GM23248 (cell line): ENCODE measurements around the gene PRKCA. TPM values are rescaled to one million over a fixed set of nuclear protein-coding genes. Genes with fewer than 3 reads are reported as not detected.
"Not testable (repeated sequence)": the region's sequence is repeated elsewhere in the genome, so short reads cannot be mapped to it uniquely, and the experiment has no call there.

Source experiments
- DNase-seq: peaks from one replicate; pipeline ENCODE4 v3.0.0-alpha.2; 2015
- H2AFZ ChIP-seq: fragments of 200-600 bp; sonication (generic); 2 replicates; pipeline ENCODE4 v1.6.1; 2016; ENCODE audit warnings: antibody characterized with exemption
- H3F3A ChIP-seq: fragments of 200-600 bp; sonication (generic); 2 replicates; pipeline ENCODE4 v1.6.1; 2016; ENCODE audit warnings: mild to moderate bottlenecking, antibody characterized with exemption, mixed run types; ENCODE audit not compliant: insufficient read depth
- H3K27ac ChIP-seq: fragments of 200-600 bp; sonication (generic); 2 replicates; pipeline ENCODE4 v1.5.1; 2016; ENCODE audit warnings: mild to moderate bottlenecking
- H3K27me3 ChIP-seq: fragments of 200-600 bp; sonication (generic); replicated peaks from 2 replicates; pipeline ENCODE4 v1.6.1; 2016; ENCODE audit warnings: mild to moderate bottlenecking; ENCODE audit not compliant: insufficient read depth
- H3K36me3 ChIP-seq: fragments of 200-600 bp; sonication (generic); 2 replicates; pipeline ENCODE4 v1.6.1; 2016; ENCODE audit warnings: low read depth, mild to moderate bottlenecking
- H3K4me1 ChIP-seq: fragments of 200-600 bp; sonication (generic); 2 replicates; pipeline ENCODE4 v1.6.1; 2016; ENCODE audit warnings: mild to moderate bottlenecking; ENCODE audit not compliant: insufficient read depth
- H3K4me2 ChIP-seq: fragments of 200-600 bp; sonication (generic); one replicate; pipeline ENCODE4 v1.6.1; 2016; ENCODE audit warnings: mild to moderate bottlenecking; ENCODE audit not compliant: unreplicated experiment
- H3K4me3 ChIP-seq: fragments of 200-600 bp; sonication (generic); 2 replicates; pipeline ENCODE4 v1.5.1; 2016; ENCODE audit warnings: mild to moderate bottlenecking
- H3K79me2 ChIP-seq: fragments of 200-600 bp; sonication (generic); 2 replicates; pipeline ENCODE4 v1.6.1; 2016; ENCODE audit warnings: mild to moderate bottlenecking; ENCODE audit not compliant: insufficient read depth
- H3K9ac ChIP-seq: fragments of 200-600 bp; sonication (generic); 2 replicates; pipeline ENCODE4 v1.6.1; 2016; ENCODE audit warnings: mild to moderate bottlenecking
- H3K9me2 ChIP-seq: fragments of 200-600 bp; sonication (generic); 2 replicates; pipeline ENCODE4 v1.6.1; 2016; ENCODE audit warnings: mixed run types, mild to moderate bottlenecking, moderate library complexity; ENCODE audit not compliant: insufficient read depth
- H3K9me3 ChIP-seq: fragments of 200-600 bp; sonication (generic); one replicate; pipeline ENCODE4 v1.6.1; 2017; ENCODE audit warnings: low read depth
- H4K20me1 ChIP-seq: fragments of 200-600 bp; sonication (generic); 2 replicates; pipeline ENCODE4 v1.6.0; 2016; ENCODE audit not compliant: insufficient read depth
- EZH2 ChIP-seq: fragments of 200-600 bp; sonication (generic); IDR thresholded peaks from 2 replicates; pipeline ENCODE4 v1.6.1; 2018; ENCODE audit warnings: antibody characterized with exemption, mild to moderate bottlenecking; ENCODE audit not compliant: insufficient read depth, poor library complexity, severe bottlenecking
- EZH2phosphoT487 ChIP-seq: fragments of 200-600 bp; sonication (generic); IDR thresholded peaks from 2 replicates; pipeline ENCODE4 v1.6.1; 2018; ENCODE audit warnings: antibody characterized with exemption, moderate library complexity, mild to moderate bottlenecking, low read depth; ENCODE audit not compliant: insufficient read depth
- WGBS, 2 experiments: methylation state at CpG; one replicate each; pipeline ENCODE4 v1.1.6; 2015 to 2017; ENCODE audit warnings: low lambda C conversion rate in 2 of 2, low coverage in 1 of 2; ENCODE audit errors: missing lambda C conversion rate in 2 of 2; 5-methylcytosine and 5-hydroxymethylcytosine counted together
- in situ Hi-C: fragments of 300-500 bp; cut with MboI; formaldehyde crosslinking; loops from 2 replicates; pipeline ENCODE4 v1.15.0; 2020
- polyA plus RNA-seq: library from polyadenylated mRNA; unstranded; fragments of >200 nt; fragmentation: Nextera tagmentation; extraction: Ambion mirVana; gene quantifications from 2 replicates; pipeline ENCODE4 v1.2.1, GENCODE V29; 2016
- total RNA-seq: library from RNA; depleted of rRNA; stranded (reverse); fragments of >200 nt; shearing (Covaris generic); gene quantifications from 2 replicates; pipeline ENCODE4 v1.2.3, GENCODE V29; 2014

The PRKCA gene
- total and polyA plus RNA-seq, 2 experiments from 2014 or later, result 17.3 to 28.5 TPM

DNA sequence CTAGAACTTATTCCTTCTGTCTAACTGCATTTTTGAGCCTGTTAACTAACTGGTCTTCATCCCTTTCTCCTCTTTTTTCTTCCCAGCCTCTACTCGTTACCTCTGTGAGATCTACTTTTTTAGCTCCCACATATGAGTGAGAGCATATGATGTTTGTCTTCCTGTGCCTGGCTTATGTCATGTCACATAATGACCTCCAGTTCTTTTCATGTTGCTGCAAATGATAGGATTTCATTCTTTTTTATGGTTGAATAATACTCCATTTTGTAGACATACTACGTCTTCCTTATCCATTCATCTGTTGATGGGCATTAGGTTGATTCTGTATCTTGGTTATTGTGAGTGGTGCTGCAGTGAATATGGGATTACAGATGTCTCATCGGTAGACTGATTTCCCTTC is 184.7 kb downstream of the PRKCA start:
- in situ Hi-C loops, result no loop called here
- Histone ChIP-seq H2AFZ (no peak overlapping the region), H4K20me1 (no peaks in the 10 kb centered on the region; the same call in 1 of the 2 replicates), H3K4me2 (no peak overlapping the region), H3K9me3 (no peaks in the 10 kb centered on the region), H3F3A (peaks cover 3% of the 10 kb centered on the region; the same call in 1 of the 2 replicates), H3K4me3 (no peak overlapping the region), H3K79me2 (peaks cover 98% of the 10 kb centered on the region), H3K9ac (no peak overlapping the region), H3K27ac (no peak overlapping the region), H3K36me3 (no peaks in the 10 kb centered on the region; the same call in 1 of the 2 replicates), H3K27me3 (no peaks in the 10 kb centered on the region), H3K4me1 (no peaks in the 10 kb centered on the region), H3K9me2 (no peaks in the 10 kb centered on the region)
- DNase-seq, result no peak
- TF ChIP-seq EZH2phosphoT487, result no peak
- no peak for TF ChIP-seq EZH2
- WGBS, 2 experiments, result 90 to 91% methylated on average over 3 of the region's 3 CpGs

DNA sequence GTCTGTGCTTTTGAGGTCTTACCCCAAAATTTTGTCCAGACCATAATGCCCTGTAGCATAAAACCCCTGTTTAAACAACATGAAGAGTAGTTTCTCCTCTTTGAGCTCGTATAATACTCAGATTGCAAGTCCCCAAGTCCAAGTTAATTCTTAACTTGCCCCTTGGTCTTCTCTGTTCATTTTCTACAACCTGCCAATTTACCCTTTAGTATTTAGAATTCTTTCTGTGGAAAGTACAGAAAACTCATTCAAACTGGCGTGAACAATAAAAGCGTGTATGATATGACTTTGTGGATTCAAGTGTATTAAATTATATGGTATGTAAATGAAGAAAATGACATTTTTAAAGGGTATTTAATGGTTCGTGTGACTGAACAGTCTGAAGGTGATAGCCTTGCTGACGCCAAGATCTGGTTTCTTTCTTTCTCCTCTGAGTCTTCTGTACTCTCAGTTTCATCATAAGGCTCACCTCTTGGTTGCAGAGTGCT is 185.6 kb downstream of the PRKCA start:
- WGBS, 2 experiments, result 88 to 89% methylated on average over 5 of the region's 5 CpGs
- Histone ChIP-seq H3F3A (peaks cover 12% of the 10 kb centered on the region), H3K9me2 (no peaks in the 10 kb centered on the region), H3K27ac (no peak overlapping the region), H3K4me1 (peaks cover 6% of the 10 kb centered on the region), H3K4me2 (no peak overlapping the region), H3K36me3 (no peaks in the 10 kb centered on the region; the same call in 1 of the 2 replicates), H2AFZ (no peak overlapping the region), H4K20me1 (no peaks in the 10 kb centered on the region; the same call in 1 of the 2 replicates), H3K9me3 (no peaks in the 10 kb centered on the region), H3K79me2 (peaks cover 98% of the 10 kb centered on the region), H3K9ac (no peak overlapping the region), H3K27me3 (no peaks in the 10 kb centered on the region), H3K4me3 (no peak overlapping the region)
- in situ Hi-C loops, result no loop called here
- no peak for DNase-seq
- TF ChIP-seq EZH2, result no peak
- TF ChIP-seq EZH2phosphoT487, result no peak

DNA sequence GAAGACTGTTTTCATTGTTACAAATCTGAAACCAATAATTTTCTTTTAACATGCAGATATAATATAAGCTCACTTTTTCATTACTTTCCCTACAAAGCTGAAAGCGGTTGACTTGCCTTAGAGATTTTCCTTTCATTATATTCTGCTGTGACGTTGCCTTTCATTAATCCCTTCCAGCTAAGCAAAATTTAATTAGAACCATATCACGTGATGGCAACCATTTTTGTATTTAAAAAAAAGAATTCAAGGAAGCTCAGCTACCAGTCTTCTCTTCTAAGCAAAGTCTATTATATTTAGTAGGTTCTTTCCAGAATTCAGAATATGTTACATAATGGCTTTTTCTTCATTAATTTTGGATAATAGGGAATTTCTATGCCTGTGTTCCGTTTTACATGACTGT is 186.5 kb downstream of the PRKCA start:
- in situ Hi-C loops, result no loop called here
- no peaks in the 10 kb centered on the region for H3K27me3 ChIP-seq
- no peaks in the 10 kb centered on the region; the same call in 1 of the 2 replicates for H4K20me1 ChIP-seq
- no peak overlapping the region for H2AFZ ChIP-seq
- H3K27ac ChIP-seq, result no peak overlapping the region
- H3K4me1 ChIP-seq, result peaks cover 14% of the 10 kb centered on the region
- H3K4me3 ChIP-seq, result no peak overlapping the region
- no peak for TF ChIP-seq EZH2
- H3K36me3 ChIP-seq, result no peaks in the 10 kb centered on the region; the same call in 1 of the 2 replicates
- H3K79me2 ChIP-seq, result peaks cover 92% of the 10 kb centered on the region
- no peak overlapping the region for H3K9ac ChIP-seq
- 76% methylated on average over 4 of the region's 4 CpGs for WGBS, 2 experiments
- DNase-seq, result no peak
- peaks cover 20% of the 10 kb centered on the region for H3F3A ChIP-seq
- no peaks in the 10 kb centered on the region for H3K9me3 ChIP-seq
- no peaks in the 10 kb centered on the region for H3K9me2 ChIP-seq
- no peak overlapping the region for H3K4me2 ChIP-seq

DNA sequence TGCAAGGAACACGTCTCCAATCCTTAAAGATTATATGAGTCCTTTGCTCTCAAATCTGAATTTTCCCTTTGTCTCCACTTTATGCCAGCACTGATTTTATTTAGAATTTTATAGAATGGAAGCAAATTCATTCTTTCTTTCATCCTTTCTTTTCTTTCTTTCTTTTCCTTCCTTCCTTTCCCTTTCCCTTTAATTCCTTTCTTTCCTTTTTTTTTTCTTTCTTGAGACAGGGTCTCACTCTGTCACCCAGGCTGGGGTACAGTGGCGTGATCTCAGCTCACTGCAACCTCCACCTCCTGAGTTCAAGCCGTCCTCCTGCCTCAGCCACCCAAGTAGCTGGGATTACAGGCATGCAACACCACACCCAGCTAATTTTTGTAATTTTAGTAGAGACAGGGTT is 187.2 kb downstream of the PRKCA start:
- H3K9me3 ChIP-seq, H3K4me2 ChIP-seq, H3K4me3 ChIP-seq, H3K27ac ChIP-seq, H4K20me1 ChIP-seq, DNase-seq, H3K36me3 ChIP-seq, H2AFZ ChIP-seq, H3K27me3 ChIP-seq, H3K9ac ChIP-seq, in situ Hi-C loops, H3K9me2 ChIP-seq: not testable (repeated sequence)
- Histone ChIP-seq H3K4me1 (peaks cover 20% of the 10 kb centered on the region), H3F3A (peaks cover 25% of the 10 kb centered on the region), H3K79me2 (peaks cover 85% of the 10 kb centered on the region)
- 94 to 97% methylated on average over 3 of the region's 3 CpGs for WGBS, 2 experiments

DNA sequence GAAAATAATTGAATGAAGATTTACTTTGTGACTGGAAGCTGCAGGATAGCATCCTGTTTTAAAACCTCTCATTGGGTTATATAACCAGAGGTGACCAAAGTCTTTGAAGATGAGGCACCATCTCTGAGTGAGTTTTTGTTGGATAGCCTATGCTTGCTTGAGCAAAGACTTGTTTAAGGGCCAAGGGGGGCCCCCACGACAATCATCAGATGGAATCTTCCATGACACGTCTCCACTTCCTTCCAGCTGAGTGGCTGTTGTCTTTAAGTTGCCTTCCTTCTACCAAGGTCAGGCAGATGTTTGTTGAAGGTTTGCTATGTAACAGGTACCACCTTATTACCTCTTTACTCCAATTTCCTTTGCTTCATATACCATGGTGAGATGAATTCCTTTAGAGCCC is 188.8 kb downstream of the PRKCA start:
- no peak for DNase-seq
- Histone ChIP-seq H3K9me3 (no peaks in the 10 kb centered on the region), H2AFZ (no peak overlapping the region), H3K4me1 (peaks cover 35% of the 10 kb centered on the region), H3K9me2 (no peaks in the 10 kb centered on the region), H3F3A (peaks cover 40% of the 10 kb centered on the region), H3K4me3 (no peak overlapping the region), H3K27ac (no peak overlapping the region), H3K27me3 (no peaks in the 10 kb centered on the region), H3K4me2 (no peak overlapping the region), H3K79me2 (peaks cover 76% of the 10 kb centered on the region), H3K9ac (no peak overlapping the region), H4K20me1 (no peaks in the 10 kb centered on the region), H3K36me3 (0 out of 2 replicates have a peak, but pooled peaks cover 5% of the 10 kb centered on the region)
- in situ Hi-C loops, result no loop called here
- 97 to 100% methylated on average over 2 of the region's 2 CpGs for WGBS, 2 experiments
- TF ChIP-seq EZH2phosphoT487, result no peak
- TF ChIP-seq EZH2, result no peak
